Stomach (tissue), 9 donors: ENCODE results near the gene KCTD17. TPM values are rescaled to one million over a fixed set of nuclear protein-coding genes. Genes with fewer than 3 reads are reported as not detected.

Source experiments
- DNase-seq, 2 donors: peaks; one replicate each; pipeline versions ENCODE4 v3.0.0 to v3.0.0-alpha.2; 2013 to 2019
- H3K27ac ChIP-seq, 5 donors: fragments of 200-600 bp in 4 of 5; sonication (generic) in 4 of 5; one replicate each; pipeline ENCODE4 v1.5.1; 2013 to 2019; ENCODE audit warnings: mild to moderate bottlenecking in 1 of 5, moderate library complexity in 1 of 5
- H3K27me3 ChIP-seq, 3 donors: fragments of 200-600 bp; sonication (generic); one replicate each; pipeline ENCODE4 v1.5.1; 2017 to 2019; ENCODE audit warnings: mixed run types in 1 of 3
- H3K36me3 ChIP-seq, 4 donors: fragments of 200-600 bp; sonication (generic); 1 replicate in 3 of 4; 2 replicates in 1 of 4; pipeline ENCODE4 v1.5.1; 2016 to 2019
- H3K4me1 ChIP-seq, 4 donors: fragments of 200-600 bp; sonication (generic); one replicate each; pipeline ENCODE4 v1.5.1; 2016 to 2019
- H3K4me3 ChIP-seq, 4 donors: fragments of 200-600 bp; sonication (generic) in 3 of 4; one replicate each; pipeline ENCODE4 v1.5.1; 2016 to 2019; ENCODE audit warnings: mild to moderate bottlenecking in 1 of 4
- H3K9me3 ChIP-seq, 4 donors: fragments of 200-600 bp; sonication (generic); one replicate each; pipeline ENCODE4 v1.5.1; 2016 to 2019
- EP300 ChIP-seq: sonication (generic); formaldehyde crosslinking; IDR thresholded peaks from one replicate; pipeline ENCODE4 v1.6.1; 2017; ENCODE audit warnings: antibody characterized with exemption
- POLR2A ChIP-seq, 4 donors: fragments of 450-650 bp; IDR thresholded peaks; one replicate each; pipeline ENCODE4 v1.6.1; 2016; ENCODE audit warnings: antibody characterized with exemption in 4 of 4, control low read depth in 2 of 4, mild to moderate bottlenecking in 1 of 4, moderate library complexity in 1 of 4
- POLR2AphosphoS5 ChIP-seq, 3 donors: sonication (generic); formaldehyde crosslinking; IDR thresholded peaks; one replicate each; pipeline ENCODE4 v1.6.1; 2016; ENCODE audit warnings: antibody characterized with exemption in 3 of 3
- WGBS, 5 donors: extraction: QIAGEN DNeasy Blood & Tissue Kit in 3 of 5; methylation state at CpG; one replicate each; pipeline versions ENCODE4 v1.1.5 to v1.1.7; 2013 to 2018; 5-methylcytosine and 5-hydroxymethylcytosine counted together
- intact Hi-C: fragments of 100-400 bp; cut with DNase I; formaldehyde crosslinking; loops from one replicate; pipeline ENCODE4 v1.15.1; 2023; ENCODE audit warnings: low total_unique reads
- polyA plus RNA-seq, 3 donors: library from polyadenylated mRNA; stranded (reverse); fragments of 200-250 nt; gene quantifications; one replicate each; pipeline ENCODE4 v1.2.3, GENCODE V29; 2013
- total RNA-seq, 5 donors: library from RNA; depleted of rRNA; stranded (reverse); fragments of >200 nt; gene quantifications; one replicate each; pipeline versions ENCODE4 v1.1.0 to v1.2.3, GENCODE V29; 2014 to 2016
- TF ChIP-seq, protein P1 (sequence below), 7 experiments: fragments of 450-650 bp in 4 of 7; fragments of 200-600 bp in 3 of 7; sonication (generic) in 3 of 7; IDR thresholded peaks; one replicate each; pipeline ENCODE4 v1.5.1; 2016 to 2019; ENCODE audit warnings: antibody characterized with exemption in 7 of 7, control low read depth in 2 of 7, mild to moderate bottlenecking in 1 of 7
- donor health status: healthy with polysubstance abuse.
- donor health status: Bipolar disorder and iron deficiency.
- donor health status: healthy.

Gene KCTD17
- total and polyA plus RNA-seq, 8 donors: 1.8 to 82.8 (median 9.2) TPM

DNA sequence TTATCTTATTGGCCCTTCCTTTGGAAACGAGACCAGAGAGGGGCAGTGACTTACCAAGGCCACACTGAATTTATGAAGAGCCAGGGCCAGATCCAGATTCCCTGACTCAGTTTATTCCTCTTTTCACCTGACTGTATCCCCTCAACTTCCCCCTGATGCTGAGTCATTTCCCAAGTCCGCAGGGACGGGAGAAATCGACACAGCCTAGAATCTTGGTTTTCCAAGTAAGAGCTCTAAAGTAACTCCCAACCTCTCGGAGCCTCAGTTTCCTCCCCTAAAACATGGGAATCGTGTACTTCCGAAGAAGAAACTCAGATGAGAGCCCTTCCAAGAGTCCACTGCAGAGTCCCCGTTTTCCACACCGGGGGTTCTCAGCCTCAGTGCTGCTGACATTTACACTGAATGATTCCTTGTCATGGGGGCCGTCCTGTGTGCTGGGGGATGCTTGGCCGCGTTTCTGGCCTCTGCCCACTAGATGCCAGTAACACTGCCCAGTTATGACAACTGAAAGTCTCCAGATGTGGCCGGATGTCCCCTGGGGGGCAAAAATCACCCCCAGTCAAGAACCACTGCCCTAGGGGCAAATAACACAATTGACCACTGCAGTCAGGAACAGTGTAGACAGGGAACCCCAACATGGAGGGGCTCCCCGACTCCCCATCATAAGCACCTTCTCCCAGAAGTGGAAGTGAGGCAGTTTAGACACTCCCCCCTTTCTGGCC, 20.8 kb upstream of the KCTD17 start:
- Histone ChIP-seq H3K27me3 (no peaks in the 10 kb centered on the region), H3K9me3 (no peaks in the 10 kb centered on the region), H3K4me3 (no peak overlapping the region), H3K36me3 (peaks cover 35 to 54% (median 52%) of the 10 kb centered on the region in 4 donors), H3K4me1 (peaks cover 13 to 43% (median 23%) of the 10 kb centered on the region in 4 donors), H3K27ac (peak overlapping the region in 3 of 5 donors; percentile 72 to 89 (median 86))
- no peak for TF ChIP-seq POLR2A (IDR thresholded peaks at IDR 0.05)
- no peak for TF ChIP-seq EP300
- TF ChIP-seq, protein P1, sequence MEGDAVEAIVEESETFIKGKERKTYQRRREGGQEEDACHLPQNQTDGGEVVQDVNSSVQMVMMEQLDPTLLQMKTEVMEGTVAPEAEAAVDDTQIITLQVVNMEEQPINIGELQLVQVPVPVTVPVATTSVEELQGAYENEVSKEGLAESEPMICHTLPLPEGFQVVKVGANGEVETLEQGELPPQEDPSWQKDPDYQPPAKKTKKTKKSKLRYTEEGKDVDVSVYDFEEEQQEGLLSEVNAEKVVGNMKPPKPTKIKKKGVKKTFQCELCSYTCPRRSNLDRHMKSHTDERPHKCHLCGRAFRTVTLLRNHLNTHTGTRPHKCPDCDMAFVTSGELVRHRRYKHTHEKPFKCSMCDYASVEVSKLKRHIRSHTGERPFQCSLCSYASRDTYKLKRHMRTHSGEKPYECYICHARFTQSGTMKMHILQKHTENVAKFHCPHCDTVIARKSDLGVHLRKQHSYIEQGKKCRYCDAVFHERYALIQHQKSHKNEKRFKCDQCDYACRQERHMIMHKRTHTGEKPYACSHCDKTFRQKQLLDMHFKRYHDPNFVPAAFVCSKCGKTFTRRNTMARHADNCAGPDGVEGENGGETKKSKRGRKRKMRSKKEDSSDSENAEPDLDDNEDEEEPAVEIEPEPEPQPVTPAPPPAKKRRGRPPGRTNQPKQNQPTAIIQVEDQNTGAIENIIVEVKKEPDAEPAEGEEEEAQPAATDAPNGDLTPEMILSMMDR (IDR thresholded peaks at IDR 0.05): no peak
- TF ChIP-seq POLR2AphosphoS5 (IDR thresholded peaks at IDR 0.05): no peak
- 69 to 81% (median 76%) methylated on average over 14 of the region's 14 CpGs for WGBS, 5 donors
- intact Hi-C loops: no loop called here
- peak in 1 of 2 donors; percentile 1 for DNase-seq

DNA sequence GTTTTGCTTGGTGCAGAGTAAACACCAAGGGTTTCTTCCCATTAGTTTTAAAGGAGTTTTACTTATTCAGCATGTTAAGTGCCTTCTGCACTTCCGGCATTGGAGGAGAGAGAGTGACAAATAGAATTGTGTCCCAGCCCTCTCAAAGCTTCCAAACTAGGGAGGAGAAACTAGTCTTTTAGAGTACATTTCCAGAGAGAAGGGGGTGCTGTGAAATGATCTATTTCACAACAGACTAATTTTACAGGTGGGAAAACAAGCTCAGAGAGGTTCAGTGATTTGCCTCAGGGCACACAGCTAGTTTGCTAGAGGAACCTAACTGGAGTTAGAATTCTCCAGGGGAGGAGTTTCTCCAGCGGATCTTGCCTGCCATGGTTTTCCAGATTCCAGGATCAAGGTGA, 19.4 kb upstream of the KCTD17 start:
- H3K27ac ChIP-seq: peak overlapping the region; percentile 72 to 89 (median 86)
- DNase-seq: no peak
- 23 to 43% (median 29%) methylated on average over 2 of the region's 2 CpGs for WGBS, 5 donors
- no peaks in the 10 kb centered on the region for H3K9me3 ChIP-seq
- H3K4me3 ChIP-seq: peak overlapping the region in 1 of 4 donors; percentile 19
- H3K27me3 ChIP-seq: peaks cover 0 to 9% (median 4%) of the 10 kb centered on the region in 3 donors
- H3K36me3 ChIP-seq: peaks cover 26 to 40% (median 38%) of the 10 kb centered on the region in 4 donors
- H3K4me1 ChIP-seq: peaks cover 13 to 40% (median 23%) of the 10 kb centered on the region in 4 donors
- TF ChIP-seq, protein P1 (IDR thresholded peaks at IDR 0.05): no peak
- TF ChIP-seq POLR2A (IDR thresholded peaks at IDR 0.05) (no peak), EP300 (no peak), POLR2AphosphoS5 (IDR thresholded peaks at IDR 0.05) (no peak)
- intact Hi-C loops: no loop called here

DNA sequence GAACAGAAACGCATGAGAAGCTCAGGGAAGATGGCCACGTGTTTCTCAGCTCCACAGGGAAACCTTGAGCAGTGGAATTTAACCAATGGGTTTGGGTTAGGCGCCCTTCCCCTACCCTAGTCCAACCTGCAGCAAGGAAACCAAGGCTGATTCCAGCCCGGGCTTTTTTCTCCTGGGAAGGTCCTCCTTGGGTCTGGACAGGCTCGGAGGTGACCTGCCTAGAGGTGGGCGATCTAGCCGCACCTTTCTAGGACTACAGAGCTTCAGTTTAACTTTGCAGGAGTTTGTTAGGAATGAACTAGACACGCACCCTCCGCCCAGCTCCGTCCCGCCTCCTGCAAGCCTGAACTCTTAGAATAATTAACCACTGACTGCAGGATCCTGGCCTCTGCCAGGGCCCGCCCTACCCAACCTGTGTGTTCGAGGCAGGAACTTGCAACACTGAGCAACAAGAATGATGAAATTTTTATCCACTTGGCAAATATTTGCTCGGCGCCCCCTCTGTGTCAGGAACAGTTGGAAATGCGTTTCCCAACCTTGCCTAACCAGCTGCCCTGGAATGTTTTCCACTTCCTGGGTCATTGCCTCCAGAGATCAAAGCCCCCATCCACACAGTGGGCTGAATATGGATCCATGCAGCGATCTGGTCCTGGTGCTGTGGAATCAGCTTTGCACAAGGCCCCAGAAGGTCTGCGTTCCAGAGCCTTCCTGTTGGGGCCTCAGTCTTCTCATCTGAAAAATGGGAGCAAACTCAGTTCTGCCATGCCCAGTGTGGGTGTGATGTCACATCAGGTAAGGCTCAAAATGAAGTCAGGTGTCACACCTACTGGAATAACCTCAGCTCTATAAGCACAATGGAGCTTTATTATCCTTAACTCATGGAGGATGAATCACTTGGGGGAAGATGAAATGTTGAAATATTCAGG, 18.7 kb upstream of the KCTD17 start:
- H3K36me3 ChIP-seq: peaks cover 19 to 33% (median 31%) of the 10 kb centered on the region in 4 donors
- H3K9me3 ChIP-seq: no peaks in the 10 kb centered on the region
- peaks cover 13 to 40% (median 23%) of the 10 kb centered on the region in 4 donors for H3K4me1 ChIP-seq
- intact Hi-C loops: no loop called here
- peaks cover 0 to 16% (median 9%) of the 10 kb centered on the region in 3 donors for H3K27me3 ChIP-seq
- H3K27ac ChIP-seq: peak overlapping the region; percentile 72 to 89 (median 86)
- H3K4me3 ChIP-seq: peak overlapping the region in 1 of 4 donors; percentile 19
- TF ChIP-seq, protein P1 (IDR thresholded peaks at IDR 0.05): no peak
- TF ChIP-seq POLR2AphosphoS5 (IDR thresholded peaks at IDR 0.05): peak in 2 of 3 donors; percentile 31 to 75
- DNase-seq: peak; percentile 85 to 95
- 26 to 43% (median 35%) methylated on average over 18 of the region's 18 CpGs for WGBS, 5 donors
